ENCODE measurements around the gene MUC3A.

DNA sequence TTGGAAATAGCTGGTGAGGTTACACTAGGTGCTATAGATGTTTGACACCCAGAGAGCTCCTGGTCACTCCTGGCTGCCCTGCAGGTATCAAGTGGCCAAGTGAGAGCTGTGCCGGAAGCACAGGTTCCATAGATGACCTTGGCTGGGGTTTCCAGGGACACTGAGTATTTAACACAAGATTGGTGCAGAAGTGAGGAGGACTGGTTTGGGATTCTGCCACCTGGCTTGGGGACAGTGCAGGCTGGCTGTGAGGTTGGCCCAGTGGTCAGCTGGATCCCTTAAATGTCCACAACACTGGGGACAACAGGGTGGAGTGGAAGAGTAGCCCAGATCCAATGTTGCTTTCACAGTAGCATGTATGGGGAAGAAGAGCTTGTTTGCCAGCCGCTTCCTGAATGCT, 48.4 kb upstream of the MUC3A start:
- TF ChIP-seq EZH2 (IDR thresholded peaks at IDR 0.05; ENCODE audit: borderline replicate concordance, low read depth, low read length, severe bottlenecking) (no peak), CTCF (IDR thresholded peaks at IDR 0.05; ENCODE audit: borderline replicate concordance, extremely low read depth, low read length, poor library complexity, severe bottlenecking) (no peak)

Measured in DND-41 (cell line).